ENCODE measurements around the gene CCDC27.

GRCh38 chr1:3790952-3791351 is 38.7 kb downstream of the CCDC27 start:
- TF ChIP-seq CTCF (IDR thresholded peaks at IDR 0.05) (no peak), POLR2A (IDR thresholded peaks at IDR 0.05) (no peak)

Measured in Peyer's patch (tissue), 4 donors.